Measurements from ENCODE around the gene FLYWCH1.
"Not testable (repeated sequence)": the region's sequence is repeated elsewhere in the genome, so short reads cannot be mapped to it uniquely, and the experiment has no call there.

The FLYWCH1 gene

DNA sequence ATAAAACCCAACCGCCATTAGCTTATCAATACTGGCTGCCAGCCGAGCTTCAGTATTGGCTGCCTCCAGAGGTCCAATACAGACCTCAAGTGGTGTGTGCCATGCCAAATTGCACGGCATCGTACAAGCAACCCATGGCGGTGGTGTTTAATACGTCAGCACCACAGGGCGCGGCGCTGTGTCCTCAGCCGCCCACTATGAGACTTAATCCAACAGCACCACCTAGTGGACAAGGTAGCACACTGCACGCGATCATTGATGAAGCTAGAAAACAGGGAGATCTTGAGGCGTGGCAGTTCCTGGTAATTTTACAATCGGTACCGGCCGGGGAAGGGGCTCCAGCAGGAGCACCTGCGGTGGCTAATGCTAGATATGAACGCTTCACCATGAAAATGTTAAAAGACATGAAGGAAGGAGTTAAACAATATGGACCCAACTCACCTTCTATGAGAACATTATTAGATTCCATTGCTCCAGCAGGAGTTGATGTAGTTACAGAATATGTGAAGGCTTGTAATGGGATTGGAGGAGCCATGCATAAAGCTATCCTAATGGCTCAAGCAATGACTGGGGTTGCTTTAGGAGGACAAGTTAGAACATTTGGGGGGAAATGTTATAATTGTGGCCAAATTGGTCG is 15.4 kb downstream of the FLYWCH1 start:
- peak; percentile 69 to 88 (median 83) for DNase-seq

DNA sequence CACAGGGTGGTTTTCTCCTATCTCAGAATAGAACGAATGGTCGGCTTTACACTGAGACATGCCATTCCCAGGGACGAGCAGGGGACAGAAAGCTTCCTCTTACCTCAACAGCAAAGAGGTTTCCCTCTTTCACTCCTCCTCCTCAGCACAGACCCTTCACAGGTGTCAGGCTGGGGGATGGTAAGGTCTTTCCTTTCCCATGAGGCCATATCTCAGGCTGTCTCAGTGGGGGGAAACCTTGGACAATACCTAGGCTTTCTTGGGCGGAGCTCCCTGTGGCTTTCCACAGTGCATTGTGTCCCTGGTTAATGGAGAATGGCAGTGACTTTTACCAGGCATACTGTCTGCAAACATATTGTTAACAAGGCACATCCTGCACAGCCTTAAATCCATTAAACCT is 16.4 kb downstream of the FLYWCH1 start:
- DNase-seq = not testable (repeated sequence)

DNA sequence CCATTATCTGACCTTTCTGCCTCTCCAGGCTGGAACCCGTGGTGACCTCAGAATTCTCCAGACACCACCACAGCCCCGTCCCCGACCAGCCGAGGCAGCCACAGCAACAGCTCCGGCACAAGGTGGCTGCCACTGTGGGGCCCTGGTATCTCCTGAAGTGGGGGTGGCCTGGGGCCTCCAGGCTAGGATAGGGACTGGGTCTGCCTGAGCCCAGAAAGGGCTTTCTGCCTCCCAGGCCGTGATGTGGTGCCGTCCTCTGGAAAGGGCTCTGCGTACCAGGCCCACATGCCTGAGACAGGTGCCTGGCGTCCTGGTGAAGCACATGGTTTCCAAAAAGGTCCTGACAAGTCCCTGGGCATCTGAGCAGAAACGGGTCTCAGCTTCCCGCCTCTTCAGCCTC is 17.1 kb downstream of the FLYWCH1 start:
- DNase-seq = no peak

DNA sequence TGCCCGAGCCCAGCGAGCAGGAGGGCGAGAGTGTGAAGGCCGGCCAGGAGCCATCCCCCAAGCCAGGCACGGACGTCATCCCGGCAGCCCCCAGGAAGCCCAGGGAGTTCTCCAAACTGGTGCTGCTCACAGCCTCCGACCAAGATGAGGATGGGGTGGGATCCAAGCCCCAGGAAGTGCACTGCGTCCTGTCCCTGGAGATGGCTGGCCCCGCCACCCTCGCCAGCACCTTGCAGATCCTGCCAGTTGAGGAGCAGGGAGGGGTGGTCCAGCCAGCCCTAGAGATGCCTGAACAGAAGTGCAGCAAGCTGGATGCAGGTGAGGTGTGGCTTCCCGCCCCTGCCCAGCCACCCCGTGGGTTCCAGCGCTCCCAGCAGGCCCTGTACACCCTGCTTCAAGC is 18.0 kb downstream of the FLYWCH1 start:
- DNase-seq = no peak

DNA sequence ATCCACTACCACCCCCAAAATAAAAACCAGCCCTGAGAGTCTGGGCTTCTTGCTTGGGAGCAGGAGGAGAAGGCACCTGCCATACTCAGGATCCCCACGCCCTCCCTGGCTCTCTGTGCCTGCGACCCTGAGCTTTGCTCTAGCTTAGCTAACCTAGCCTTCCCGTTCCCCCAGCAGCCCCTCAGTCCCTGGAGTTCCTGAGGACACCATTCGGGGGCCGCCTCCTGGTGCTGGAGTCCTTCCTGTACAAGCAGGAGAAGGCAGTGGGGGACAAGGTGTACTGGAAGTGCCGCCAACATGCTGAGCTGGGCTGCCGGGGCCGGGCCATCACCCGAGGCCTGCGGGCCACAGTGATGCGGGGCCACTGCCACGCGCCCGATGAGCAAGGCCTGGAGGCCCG is 18.5 kb downstream of the FLYWCH1 start:
- DNase-seq = no peak

DNA sequence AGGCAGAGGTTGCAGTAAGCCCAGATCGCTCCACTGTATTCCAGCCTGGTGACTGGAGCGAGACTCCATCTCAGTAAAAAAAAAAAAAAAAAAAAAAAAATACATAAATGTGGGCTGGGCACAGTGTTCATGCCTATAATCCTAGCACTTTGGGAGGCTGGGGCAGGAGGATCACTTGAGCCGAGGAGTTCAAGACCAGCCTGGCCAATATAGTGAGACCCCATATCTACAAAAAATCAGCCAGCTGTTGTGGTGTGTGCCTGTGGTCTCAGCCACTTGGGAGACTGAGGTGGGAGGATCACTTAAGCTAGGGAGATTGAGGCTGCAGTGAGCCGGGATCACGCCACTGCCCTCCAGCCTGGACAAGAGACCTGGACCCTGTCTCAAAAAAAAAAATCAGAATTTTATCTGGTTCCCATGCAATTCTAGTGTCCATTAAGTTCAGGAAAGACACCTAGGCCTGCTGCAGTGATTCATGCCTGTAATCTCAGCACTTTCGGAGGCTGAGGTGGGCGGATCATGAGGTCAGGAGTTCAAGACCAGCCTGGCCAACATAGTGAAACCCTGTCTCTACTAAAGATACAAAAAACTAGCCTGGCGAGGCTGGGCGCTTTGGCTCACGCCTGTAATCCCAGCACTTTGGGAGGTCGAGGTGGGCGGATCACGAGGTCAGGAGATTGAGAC is 19.6 kb downstream of the FLYWCH1 start:
- not testable (repeated sequence) for DNase-seq

DNA sequence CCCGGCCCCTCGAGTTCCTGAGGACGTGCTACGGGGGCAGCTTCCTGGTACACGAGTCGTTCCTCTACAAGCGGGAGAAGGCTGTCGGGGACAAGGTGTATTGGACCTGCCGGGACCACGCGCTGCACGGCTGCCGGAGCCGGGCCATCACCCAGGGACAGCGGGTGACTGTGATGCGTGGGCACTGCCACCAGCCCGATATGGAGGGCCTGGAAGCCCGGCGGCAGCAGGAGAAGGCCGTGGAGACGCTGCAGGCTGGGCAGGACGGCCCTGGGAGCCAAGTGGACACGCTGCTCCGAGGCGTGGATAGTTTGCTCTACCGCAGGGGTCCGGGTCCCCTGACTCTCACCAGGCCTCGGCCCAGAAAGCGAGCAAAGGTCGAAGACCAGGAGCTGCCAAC is 21.4 kb downstream of the FLYWCH1 start:
- no peak for DNase-seq

DNA sequence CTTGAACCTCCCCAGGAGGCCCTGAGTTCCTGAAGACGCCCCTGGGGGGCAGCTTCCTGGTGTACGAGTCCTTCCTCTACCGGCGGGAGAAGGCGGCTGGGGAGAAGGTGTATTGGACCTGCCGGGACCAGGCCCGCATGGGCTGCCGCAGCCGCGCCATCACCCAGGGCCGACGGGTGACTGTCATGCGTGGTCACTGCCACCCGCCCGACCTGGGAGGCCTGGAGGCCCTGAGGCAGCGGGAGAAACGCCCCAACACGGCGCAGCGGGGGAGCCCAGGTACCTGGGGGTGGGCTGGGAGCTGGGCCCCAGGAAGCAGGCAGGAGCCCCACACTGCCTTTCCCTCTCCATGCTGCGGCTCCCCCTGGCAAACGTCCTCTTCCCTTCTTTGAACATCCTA is 22.0 kb downstream of the FLYWCH1 start:
- no peak for DNase-seq

DNA sequence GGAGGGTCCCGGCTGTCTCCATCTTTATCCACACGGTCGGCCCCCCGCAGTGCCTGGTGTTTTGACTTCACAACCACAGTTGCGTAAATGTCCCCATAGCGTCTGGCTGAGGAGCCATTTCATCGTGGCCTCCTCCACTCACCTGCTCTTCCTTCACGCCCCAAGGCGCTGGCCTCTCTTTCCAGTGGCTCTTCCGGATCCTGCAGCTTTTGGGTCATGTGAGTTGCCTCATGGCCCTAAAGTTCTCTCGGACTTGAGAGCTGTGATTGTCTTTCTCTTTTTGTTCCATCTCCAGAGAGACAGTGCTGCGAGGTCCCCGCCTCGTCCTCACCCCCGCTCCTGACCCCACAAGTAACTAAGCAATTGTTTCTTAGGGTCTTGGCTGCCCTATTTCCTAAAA is 22.7 kb downstream of the FLYWCH1 start:
- no peak for DNase-seq

DNA sequence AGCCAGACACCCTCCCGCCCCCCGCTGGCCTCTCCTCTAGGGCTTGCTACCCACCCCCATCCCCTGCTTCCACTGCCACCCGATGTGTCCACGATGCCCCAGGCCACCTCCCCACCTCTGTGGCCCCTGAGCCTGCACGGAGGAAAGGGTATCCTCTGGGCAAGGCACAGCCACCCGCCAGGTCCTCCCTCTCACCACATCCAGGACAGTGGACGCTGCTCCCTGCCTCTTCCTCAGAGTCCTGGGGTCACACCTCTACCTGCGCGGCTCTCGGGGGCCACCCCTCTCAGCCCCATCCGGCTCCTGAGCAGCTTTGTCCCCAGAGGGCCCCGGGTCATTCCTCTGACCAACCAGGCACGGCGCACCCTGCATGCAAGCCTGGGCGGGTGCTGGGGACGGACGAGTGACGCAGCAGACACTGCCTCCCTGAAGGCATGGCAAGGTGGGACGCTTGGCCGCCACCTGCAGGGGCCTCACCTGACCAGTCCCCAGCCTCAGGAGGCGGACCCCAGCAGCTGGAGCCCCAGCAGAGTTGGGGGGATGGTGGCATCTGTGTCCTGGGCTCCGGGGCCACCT is 24.8 kb downstream of the FLYWCH1 start:
- DNase-seq = no peak

DNA sequence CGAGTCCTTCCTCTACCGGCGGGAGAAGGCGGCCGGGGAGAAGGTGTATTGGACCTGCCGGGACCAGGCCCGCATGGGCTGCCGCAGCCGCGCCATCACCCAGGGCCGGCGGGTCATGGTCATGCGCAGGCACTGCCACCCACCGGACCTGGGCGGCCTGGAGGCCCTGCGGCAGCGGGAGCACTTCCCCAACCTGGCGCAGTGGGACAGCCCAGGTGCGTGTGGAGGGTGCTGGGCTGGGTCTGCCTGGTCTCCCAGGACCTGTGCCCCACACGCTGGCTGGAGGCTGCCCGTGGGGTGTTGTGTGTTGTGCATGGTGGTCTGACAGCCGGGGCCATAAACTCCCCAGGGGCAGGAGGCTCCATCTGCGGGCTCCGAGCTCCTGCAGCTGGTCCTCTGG is 25.4 kb downstream of the FLYWCH1 start:
- no peak for DNase-seq

DNA sequence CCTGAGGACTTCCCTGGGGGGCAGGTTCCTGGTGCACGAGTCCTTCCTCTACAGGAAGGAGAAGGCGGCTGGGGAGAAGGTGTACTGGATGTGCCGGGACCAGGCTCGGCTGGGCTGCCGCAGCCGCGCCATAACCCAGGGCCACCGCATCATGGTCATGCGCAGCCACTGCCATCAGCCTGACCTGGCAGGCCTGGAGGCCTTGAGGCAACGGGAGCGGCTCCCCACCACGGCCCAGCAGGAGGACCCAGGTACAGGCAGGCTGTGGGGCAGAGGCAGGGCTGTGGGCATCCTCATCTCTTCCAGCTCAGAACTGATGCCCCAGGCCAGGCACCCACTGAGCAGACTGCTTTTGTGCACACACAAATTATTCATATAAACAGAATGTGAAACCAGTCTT is 26.5 kb downstream of the FLYWCH1 start:
- no peak for DNase-seq

DNA sequence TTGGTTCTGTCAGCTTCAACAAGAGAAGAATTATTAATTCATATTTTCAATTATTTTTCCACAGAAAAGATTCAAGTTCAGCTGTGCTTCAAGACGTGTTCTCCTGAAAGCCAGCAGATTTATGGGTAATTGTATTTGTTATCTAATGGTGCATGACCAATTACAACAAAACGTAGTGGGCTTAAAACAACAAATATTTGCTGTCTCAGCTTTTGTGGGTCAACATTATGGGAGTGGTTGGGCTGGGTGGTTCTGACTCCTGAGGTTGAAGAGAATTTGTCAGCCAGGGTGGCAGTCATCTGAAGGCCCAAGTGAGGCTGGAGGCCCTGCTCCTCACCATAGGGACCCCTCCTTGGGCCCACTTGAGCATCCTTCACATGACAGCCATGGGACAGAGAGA is 28.2 kb downstream of the FLYWCH1 start:
- no peak for DNase-seq

DNA sequence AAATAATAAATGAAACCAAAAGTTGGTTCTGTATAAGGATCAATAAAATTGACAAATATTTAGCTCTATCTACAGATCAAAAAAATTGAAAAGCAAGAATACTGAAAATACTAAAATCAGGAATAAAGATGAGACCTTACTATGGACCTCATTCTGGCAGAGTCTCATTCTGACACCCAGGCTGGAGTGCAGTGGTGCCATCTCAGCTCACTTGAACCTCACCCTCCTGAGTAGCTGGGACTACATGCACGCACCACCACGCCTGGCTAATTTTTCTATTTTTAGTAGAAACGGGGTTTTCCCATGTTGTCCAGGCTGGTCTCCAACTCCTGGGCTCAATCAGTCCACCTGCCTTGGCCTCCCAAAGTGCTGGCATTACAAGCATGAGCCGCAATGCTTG is 30.3 kb downstream of the FLYWCH1 start:
- no peak for DNase-seq

DNA sequence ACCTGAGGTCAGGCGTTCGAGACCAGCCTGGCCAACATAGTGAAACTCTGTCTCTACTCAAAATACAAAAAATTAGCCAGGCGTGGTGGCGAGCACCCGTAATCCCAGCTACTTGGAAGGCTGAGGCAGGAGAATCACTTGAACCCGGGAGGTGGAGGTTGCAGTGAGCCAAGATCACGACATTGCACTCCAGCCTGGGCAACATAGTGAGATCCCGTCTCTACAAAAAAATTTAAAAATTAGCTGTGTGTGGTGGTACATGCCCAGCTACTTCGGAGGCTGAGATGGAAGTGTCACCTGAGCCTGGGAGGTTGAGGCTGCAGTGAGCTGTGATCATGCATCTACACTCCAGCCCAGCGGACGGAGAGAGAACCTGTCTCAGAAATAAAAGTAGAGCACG is 32.0 kb downstream of the FLYWCH1 start:
- not testable (repeated sequence) for DNase-seq

DNA sequence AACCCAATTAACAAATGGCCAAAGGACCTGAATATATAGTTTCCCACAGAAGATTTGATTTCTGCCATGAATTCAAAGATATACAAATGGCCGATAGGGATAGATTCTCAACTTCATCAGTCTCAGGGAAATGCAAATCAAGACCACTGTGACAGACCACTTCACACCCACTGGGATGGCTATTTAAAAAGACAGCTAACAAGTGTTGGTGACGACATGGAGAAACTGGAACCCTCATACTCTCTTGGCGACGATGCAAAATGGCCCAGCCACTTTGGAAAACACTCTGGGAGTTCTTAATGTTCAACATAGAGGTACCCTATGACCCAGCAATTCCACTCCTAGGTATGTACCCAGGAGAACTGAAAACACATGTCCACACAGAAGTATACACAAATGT is 34.9 kb downstream of the FLYWCH1 start:
- DNase-seq = no peak

DNA sequence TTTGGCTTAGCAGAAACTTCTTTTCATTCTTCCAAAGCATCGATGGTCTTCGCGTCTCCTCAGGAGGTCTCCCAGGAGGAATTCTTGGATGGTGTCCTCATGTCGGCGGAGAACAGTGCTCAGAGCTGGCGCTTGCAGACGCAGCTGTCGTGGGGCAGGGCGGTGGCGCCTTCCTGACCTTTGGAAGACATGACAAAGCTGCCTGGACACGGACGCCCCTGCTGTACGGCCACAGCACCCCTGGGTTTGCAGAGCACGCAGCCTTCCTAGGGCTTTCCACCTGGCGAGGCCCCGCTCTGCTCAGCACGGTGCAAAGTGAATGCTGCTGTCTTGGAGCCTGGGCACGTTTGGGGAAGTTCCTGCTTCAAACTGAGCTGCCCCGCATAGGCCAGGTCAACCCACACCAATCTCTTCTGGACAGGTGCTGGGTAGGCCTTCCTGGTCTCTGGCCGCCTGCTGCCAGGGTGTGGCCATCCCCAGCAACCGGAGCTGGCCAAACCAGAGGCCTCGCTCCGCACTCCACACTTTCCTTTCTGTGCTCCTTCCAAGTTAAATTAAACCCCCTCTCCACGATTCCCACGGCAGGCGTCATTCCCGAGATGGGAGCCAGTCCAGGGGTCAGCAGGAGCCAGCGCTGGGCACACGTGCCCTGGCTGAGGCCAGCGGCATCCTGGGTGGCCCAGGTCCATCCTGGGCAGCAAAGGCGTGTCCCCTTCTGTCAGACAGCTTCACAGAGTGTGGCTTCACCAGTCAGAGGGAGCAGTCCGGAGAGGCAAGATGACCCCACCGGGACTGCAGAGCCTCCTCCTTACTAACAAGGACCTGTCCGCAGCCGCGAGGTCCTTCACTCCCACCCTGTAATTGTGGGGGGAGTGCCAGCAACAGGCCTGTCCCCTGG is 37.3 kb downstream of the FLYWCH1 start:
- no peak for DNase-seq

DNA sequence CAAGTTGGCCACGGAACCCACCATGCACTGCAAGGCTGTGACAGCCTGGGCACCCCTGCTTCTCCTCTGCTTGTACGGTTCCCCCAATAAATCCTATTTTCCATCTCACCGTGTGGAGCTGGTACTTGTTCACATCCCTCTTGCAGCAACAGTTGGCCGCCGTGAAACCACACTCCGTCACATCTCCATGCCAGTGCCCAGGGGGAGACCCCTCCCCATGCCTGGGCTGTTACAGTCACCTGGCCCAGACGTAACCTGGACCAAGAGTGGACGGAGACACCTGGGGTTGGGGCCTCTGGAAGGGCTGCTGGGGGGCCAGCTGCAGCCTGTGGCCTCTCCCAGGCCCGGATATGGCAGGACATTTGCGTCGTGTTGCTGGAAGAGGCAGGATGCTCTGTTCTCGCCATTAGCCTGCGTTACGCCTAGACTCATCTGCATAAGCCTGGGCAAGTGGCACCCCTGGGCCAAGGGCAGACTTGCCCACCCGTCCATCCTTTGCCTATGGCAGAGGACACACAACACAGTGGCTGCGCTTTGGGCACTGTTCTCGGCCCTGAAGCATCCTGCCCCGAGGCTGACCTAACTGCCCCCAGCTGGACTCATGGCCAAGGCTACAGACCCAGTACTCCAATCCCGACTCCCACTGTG is 38.1 kb downstream of the FLYWCH1 start:
- no peak for DNase-seq

DNA sequence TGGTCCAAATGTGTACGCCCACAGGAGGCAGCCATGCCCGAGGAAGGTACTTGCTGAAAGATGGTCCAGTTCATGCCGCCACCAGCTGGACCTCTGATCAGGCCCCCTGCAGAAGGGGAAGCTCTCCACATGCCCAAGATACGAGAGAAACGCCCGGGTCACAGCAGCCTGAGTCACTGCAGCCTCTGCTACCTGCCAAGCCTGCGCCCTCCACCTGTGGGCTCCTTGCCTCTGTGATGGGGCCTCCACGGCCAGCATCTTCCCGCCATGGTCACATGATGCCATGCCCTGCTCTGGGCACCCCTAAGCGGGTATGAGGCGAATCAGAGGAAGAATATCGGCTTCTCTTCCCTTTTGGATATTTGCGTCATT is 38.6 kb downstream of the FLYWCH1 start:
- no peak for DNase-seq

DNA sequence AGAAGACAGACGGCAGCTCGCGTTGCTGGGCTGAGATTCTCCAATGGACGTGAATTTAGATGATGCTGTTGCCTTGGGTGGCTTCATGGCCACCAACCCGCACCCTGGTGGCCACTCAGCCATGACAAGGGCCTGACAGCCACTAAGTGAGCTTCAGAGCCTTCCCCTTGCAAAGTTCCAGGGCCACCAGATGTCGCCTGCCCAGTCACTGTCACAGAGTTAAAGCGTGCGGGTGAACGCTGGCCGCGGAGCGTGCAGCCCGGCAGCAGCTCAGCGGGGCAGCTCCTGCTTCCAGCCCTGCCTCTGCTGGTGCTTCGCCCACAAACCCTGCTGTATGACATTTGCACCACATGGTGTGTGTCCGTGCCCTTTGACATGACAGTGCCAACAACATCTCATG is 39.0 kb downstream of the FLYWCH1 start:
- DNase-seq = no peak

DNA sequence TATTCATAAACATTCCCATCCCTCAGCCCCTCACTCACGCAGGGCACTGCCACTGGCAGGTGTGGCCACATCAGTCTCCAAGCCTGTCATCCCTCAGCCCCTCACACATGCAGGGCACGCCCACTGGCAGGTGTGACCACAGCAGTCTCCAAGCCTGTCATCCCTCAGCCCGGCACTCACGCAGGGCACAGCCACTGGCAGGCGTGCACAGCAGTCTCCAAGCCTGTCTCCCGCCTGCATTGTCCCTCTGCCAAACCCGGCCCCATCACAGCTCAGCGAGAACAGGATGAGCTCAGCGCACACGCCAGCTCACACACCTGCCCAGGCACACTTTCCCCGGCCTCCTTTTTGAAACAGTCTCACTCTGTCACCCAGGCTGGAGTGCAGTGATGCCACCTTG is 40.9 kb downstream of the FLYWCH1 start:
- no peak for DNase-seq

DNA sequence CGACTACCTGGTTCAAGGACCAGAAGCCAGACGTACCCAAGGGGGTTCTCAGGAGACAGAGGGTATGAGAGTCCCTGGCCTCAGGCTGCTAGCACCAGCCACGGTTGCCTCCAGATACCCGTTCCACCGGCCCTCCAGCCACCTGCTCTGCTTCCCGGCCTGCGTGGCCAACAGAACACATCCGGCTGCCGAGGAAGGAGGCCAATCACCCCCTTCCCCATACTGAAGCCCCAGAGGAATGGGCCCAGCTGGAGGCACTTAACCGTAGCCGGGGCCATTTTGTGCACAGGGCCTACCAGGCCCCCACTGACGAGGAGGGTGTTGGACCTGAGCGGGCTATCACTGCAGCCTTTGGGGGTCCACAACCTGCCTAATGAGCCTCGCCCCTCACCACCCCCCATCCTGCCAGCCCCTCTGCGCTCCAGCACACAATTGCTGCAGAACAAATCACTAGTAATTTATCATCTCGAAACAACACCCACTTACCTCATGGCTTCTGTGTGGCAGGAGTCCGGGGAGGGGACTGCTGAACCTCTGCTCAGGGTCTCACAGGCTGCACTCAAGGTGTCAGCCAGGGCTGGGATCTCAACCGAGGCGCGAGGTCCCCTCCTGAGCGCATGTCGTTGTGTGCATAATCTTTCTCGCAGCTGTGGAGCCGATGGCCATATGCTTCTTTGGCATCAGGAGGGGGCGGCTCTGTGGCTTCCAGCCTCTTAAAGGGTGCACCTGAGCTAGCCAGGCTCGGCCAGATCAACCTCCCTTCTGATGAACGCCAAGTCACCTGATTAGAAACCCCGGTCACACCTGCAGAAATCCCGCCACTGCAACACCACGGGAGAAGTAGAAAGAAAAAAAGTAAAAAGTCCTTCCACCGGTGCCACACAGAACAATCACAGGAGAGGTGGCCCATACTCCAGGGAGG is 42.2 kb downstream of the FLYWCH1 start:
- no peak for DNase-seq
